HepG2 (cell line): ENCODE measurements around the gene FBXO10.

Experiments
- FIP1L1 ChIP-seq: fragments of 200-400 bp; formaldehyde crosslinking; IDR thresholded peaks from 2 replicates; pipeline ENCODE4 v1.6.1; 2018; ENCODE audit warnings: low read depth, mild to moderate bottlenecking, low read length, moderate library complexity, borderline replicate concordance; ENCODE audit not compliant: insufficient read depth
- PAX8 ChIP-seq: sonication (generic); formaldehyde crosslinking; IDR thresholded peaks from 2 replicates; pipeline ENCODE4 v1.8.0; 2022; ENCODE audit warnings: mild to moderate bottlenecking, missing genetic modification reagents, borderline replicate concordance
- YY1 ChIP-seq: IDR thresholded peaks from 2 replicates; pipeline ENCODE4 v1.6.1; 2011; ENCODE audit warnings: low read length, low read depth, moderate library complexity, mild to moderate bottlenecking; ENCODE audit not compliant: insufficient read depth, insufficient replicate concordance
- ZBTB1 ChIP-seq: sonication (generic); formaldehyde crosslinking; IDR thresholded peaks from 2 replicates; pipeline ENCODE4 v1.4.0; 2020; ENCODE audit warnings: missing genetic modification reagents, borderline replicate concordance
- TF ChIP-seq, protein P1 (sequence below): sonication (generic); formaldehyde crosslinking; IDR thresholded peaks from 2 replicates; pipeline ENCODE4 v1.8.1; 2022; ENCODE audit warnings: low read depth, mild to moderate bottlenecking, missing genetic modification reagents
- TF ChIP-seq, protein P2 (sequence below): sonication (generic); formaldehyde crosslinking; IDR thresholded peaks from 2 replicates; pipeline ENCODE4 v1.8.1; 2023; ENCODE audit warnings: mild to moderate bottlenecking, missing genetic modification reagents, borderline replicate concordance

DNA sequence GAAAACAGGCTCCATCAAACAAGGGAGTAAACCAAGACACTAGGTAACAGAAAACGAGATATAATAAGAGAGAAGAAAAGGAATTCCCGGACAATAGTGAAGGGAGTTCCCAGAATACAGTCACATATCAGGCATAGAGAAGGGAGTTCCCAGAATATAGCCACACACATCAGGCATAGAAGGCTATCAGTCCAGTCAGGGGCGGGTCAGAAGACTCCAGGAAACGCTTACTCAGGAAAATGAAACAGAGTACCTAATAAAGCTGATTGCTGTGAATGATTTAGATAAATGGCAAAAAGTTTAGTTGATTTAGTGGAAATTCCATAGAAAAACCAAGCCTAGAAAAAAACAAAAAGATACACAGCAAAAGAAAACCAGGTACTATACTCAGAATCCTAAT, 11.3 kb upstream of the FBXO10 start:
- TF ChIP-seq ZBTB1 (CRISPR knock-in tag) (no peak), PAX8 (CRISPR knock-in tag) (no peak), FIP1L1 (no peak), YY1 (no peak)
- TF ChIP-seq, protein P1, sequence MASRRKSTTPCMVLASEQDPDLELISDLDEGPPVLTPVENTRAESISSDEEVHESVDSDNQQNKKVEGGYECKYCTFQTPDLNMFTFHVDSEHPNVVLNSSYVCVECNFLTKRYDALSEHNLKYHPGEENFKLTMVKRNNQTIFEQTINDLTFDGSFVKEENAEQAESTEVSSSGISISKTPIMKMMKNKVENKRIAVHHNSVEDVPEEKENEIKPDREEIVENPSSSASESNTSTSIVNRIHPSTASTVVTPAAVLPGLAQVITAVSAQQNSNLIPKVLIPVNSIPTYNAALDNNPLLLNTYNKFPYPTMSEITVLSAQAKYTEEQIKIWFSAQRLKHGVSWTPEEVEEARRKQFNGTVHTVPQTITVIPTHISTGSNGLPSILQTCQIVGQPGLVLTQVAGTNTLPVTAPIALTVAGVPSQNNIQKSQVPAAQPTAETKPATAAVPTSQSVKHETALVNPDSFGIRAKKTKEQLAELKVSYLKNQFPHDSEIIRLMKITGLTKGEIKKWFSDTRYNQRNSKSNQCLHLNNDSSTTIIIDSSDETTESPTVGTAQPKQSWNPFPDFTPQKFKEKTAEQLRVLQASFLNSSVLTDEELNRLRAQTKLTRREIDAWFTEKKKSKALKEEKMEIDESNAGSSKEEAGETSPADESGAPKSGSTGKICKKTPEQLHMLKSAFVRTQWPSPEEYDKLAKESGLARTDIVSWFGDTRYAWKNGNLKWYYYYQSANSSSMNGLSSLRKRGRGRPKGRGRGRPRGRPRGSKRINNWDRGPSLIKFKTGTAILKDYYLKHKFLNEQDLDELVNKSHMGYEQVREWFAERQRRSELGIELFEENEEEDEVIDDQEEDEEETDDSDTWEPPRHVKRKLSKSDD (CRISPR knock-in tag) = no peak
- TF ChIP-seq, protein P2, sequence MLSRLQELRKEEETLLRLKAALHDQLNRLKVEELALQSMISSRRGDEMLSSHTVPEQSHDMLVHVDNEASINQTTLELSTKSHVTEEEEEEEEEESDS (CRISPR knock-in tag) = no peak
